HepG2 (cell line): Measurements from ENCODE around the gene SGPL1. TPM values are rescaled to one million over a fixed set of nuclear protein-coding genes. Genes with fewer than 3 reads are reported as not detected.

ENCODE experiments used
- ATAC-seq: fragments of 200-7000 bp; cut with Tn5 transposase; 3 replicates; pipeline ENCODE4 v1.9.1; 2020; ENCODE audit warnings: mild to moderate bottlenecking, moderate library complexity
- BruUV-seq: library from RNA; stranded (reverse); fragments of 400-500 nt; replicated peaks from 2 replicates; lab custom pipeline; 2021; lab: Mats Ljungman, UMichigan
- CTCF ChIA-PET: fragments of 300-600 bp; formaldehyde crosslinking; extraction: SDS; loops from one replicate; lab custom pipeline; 2021; ENCODE audit warnings: low total read pairs, inconsistent platforms, low intra/inter-chr PET ratio; lab: Yijun Ruan, JAX
- POLR2A ChIA-PET: fragments of 350-600 bp; sonication (Branson Sonifier 250); formaldehyde crosslinking; loops from one replicate; lab custom pipeline; 2020; ENCODE audit warnings: antibody characterized with exemption, inconsistent platforms; lab: Yijun Ruan, JAX
- DNase-seq: peaks from one replicate; pipeline ENCODE4 v3.0.0-alpha.2; 2015; ENCODE audit warnings: low spot score
- FAIRE-seq: peaks from 3 replicates; lab custom pipeline; 2011; peaks lifted over from hg19 to GRCh38; lab: Jason Lieb, UNC
- H2AFZ ChIP-seq: one replicate; pipeline ENCODE4 v1.6.1; 2011; ENCODE audit warnings: low read length, inconsistent platforms
- H3K27ac ChIP-seq: fragments of 300-600 bp; 3 replicates; pipeline ENCODE4 v1.8.0; 2011; ENCODE audit warnings: mixed run types, mild to moderate bottlenecking, mixed read lengths, low read length, inconsistent platforms; ENCODE audit not compliant: insufficient read depth; ENCODE audit errors: extremely low read length
- H3K27me3 ChIP-seq, 2 experiments: fragments of 200-600 bp in 1 of 2; 2 replicates in 1 of 2; 3 replicates in 1 of 2; pipeline versions ENCODE4 v1.6.0 to v1.8.0; 2011; ENCODE audit warnings: low read length in 2 of 2, mild to moderate bottlenecking in 2 of 2, moderate library complexity in 2 of 2, inconsistent platforms in 1 of 2; ENCODE audit not compliant: insufficient read depth in 2 of 2, control insufficient read depth in 1 of 2
- H3K36me3 ChIP-seq, 2 experiments: fragments of 200-600 bp in 1 of 2; replicated peaks in 1 of 2; 2 replicates in 1 of 2; 3 replicates in 1 of 2; pipeline versions ENCODE4 v1.5.1 to v1.8.0; 2011; ENCODE audit warnings: low read length in 2 of 2, inconsistent platforms in 1 of 2; ENCODE audit not compliant: insufficient read depth in 2 of 2, control insufficient read depth in 1 of 2
- H3K4me1 ChIP-seq: 2 replicates; pipeline ENCODE4 v1.5.1; 2012; ENCODE audit warnings: low read length, inconsistent platforms; ENCODE audit not compliant: insufficient read depth
- H3K4me2 ChIP-seq: 2 replicates; pipeline ENCODE4 v1.6.0; 2011; ENCODE audit warnings: low read depth, low read length, inconsistent platforms
- H3K4me3 ChIP-seq, 3 experiments: fragments of 200-600 bp in 1 of 3; sonication (generic), shearing (Covaris generic) in 1 of 3; replicated peaks in 1 of 3; 2 replicates each; pipeline ENCODE4 v1.5.1; 2011 to 2016; ENCODE audit warnings: low read length in 3 of 3, inconsistent platforms in 2 of 3, low read depth in 2 of 3, mild to moderate bottlenecking in 2 of 3, control low read depth in 1 of 3, mixed read lengths in 1 of 3; ENCODE audit not compliant: insufficient read depth in 1 of 3
- H3K79me2 ChIP-seq: one replicate; pipeline ENCODE4 v1.6.1; 2011; ENCODE audit warnings: low read length, inconsistent platforms; ENCODE audit not compliant: insufficient read depth
- H3K9ac ChIP-seq: 2 replicates; pipeline ENCODE4 v1.6.0; 2011; ENCODE audit warnings: mild to moderate bottlenecking, low read depth, low read length, inconsistent platforms; ENCODE audit not compliant: insufficient read depth
- H3K9me3 ChIP-seq: 2 replicates; pipeline ENCODE4 v1.5.1; 2012; ENCODE audit warnings: mild to moderate bottlenecking, low read length
- H4K20me1 ChIP-seq: 2 replicates; pipeline ENCODE4 v1.6.0; 2011; ENCODE audit warnings: inconsistent platforms, mild to moderate bottlenecking, low read length, moderate library complexity; ENCODE audit not compliant: insufficient read depth
- DNMT3B ChIP-seq: conservative IDR thresholded peaks from 2 replicates; pipeline ENCODE4 v1.6.1; 2016; ENCODE audit warnings: missing biosample characterization, control low read depth
- ELF4 ChIP-seq: sonication (generic); formaldehyde crosslinking; IDR thresholded peaks from 2 replicates; pipeline ENCODE4 v1.5.0; 2020; ENCODE audit warnings: missing genetic modification reagents, mild to moderate bottlenecking, moderate library complexity, borderline replicate concordance
- HMG20B ChIP-seq: conservative IDR thresholded peaks from 2 replicates; pipeline ENCODE4 v1.6.1; 2016; ENCODE audit warnings: missing genetic modification reagents, missing compliant biosample characterization
- MAFK ChIP-seq, 2 experiments: IDR thresholded peaks in 1 of 2; conservative IDR thresholded peaks in 1 of 2; 2 replicates each; pipeline ENCODE4 v1.6.1; 2011; ENCODE audit warnings: improper control_type of control experiment in 2 of 2, low read length in 2 of 2
- NCOA2 ChIP-seq: sonication (generic); formaldehyde crosslinking; IDR thresholded peaks from 2 replicates; pipeline ENCODE4 v1.8.0; 2022; ENCODE audit warnings: inconsistent platforms
- POLR2A ChIP-seq, 2 experiments: IDR thresholded peaks; 2 replicates each; pipeline ENCODE4 v1.6.1; 2011; ENCODE audit warnings: low read depth in 2 of 2, low read length in 2 of 2, mild to moderate bottlenecking in 1 of 2, moderate library complexity in 1 of 2; ENCODE audit not compliant: insufficient read depth in 1 of 2
- POLR2AphosphoS5 ChIP-seq: IDR thresholded peaks from 2 replicates; pipeline ENCODE4 v1.6.1; 2012; ENCODE audit warnings: low read depth, low read length
- THYN1 ChIP-seq: sonication (generic); formaldehyde crosslinking; IDR thresholded peaks from 2 replicates; pipeline ENCODE4 v1.8.1; 2023; ENCODE audit warnings: low read depth, mild to moderate bottlenecking, moderate library complexity, missing genetic modification reagents, borderline replicate concordance
- ZNF17 ChIP-seq: sonication (generic); formaldehyde crosslinking; IDR thresholded peaks from 2 replicates; pipeline ENCODE4 v1.5.0; 2020; ENCODE audit warnings: mild to moderate bottlenecking, missing genetic modification reagents
- ZNF737 ChIP-seq: sonication (generic); formaldehyde crosslinking; IDR thresholded peaks from 2 replicates; pipeline ENCODE4 v1.5.0; 2020; ENCODE audit warnings: missing genetic modification reagents, mild to moderate bottlenecking, borderline replicate concordance
- WGBS: methylation state at CpG from one replicate; pipeline ENCODE4 v1.1.6; 2017; ENCODE audit warnings: low lambda C conversion rate; 5-methylcytosine and 5-hydroxymethylcytosine counted together
- in situ Hi-C: cut with HindIII; loops from 2 replicates; pipeline ENCODE4 v1.10.0; 2017; ENCODE audit warnings: low pct_unique_long_range_greater_than_20kb; ENCODE audit not compliant: extremely low pct_ligation_motif_present
- intact Hi-C: fragments of 100-400 bp; cut with micrococcal nuclease; formaldehyde crosslinking; loops from one replicate; pipeline ENCODE4 v1.10.0; 2022; ENCODE audit not compliant: unreplicated experiment
- polyA plus RNA-seq, 8 experiments: library from polyadenylated mRNA; depleted of rRNA in 3 of 8; stranded (reverse) in 7 of 8; unstranded in 1 of 8; fragments of >200 nt; fragmentation: Illumina TruSeq in 4 of 8; extraction: Trizol in 4 of 8; gene quantifications; 2 replicates each; pipeline versions ENCODE4 v1.2.1 to v1.2.3, GENCODE V29; 2011 to 2016; ENCODE audit warnings: low read depth in 4 of 8, missing spikeins in 1 of 8, mixed read lengths in 1 of 8; ENCODE audit not compliant: insufficient read depth in 1 of 8
- total RNA-seq, 5 experiments: library from RNA; depleted of rRNA; stranded (reverse); fragments of >200 nt; fragmentation: Illumina TruSeq; extraction: Trizol; gene quantifications; 2 replicates each; pipeline ENCODE4 v1.2.3, GENCODE V29; 2016; ENCODE audit warnings: low read depth in 1 of 5
- TF ChIP-seq, protein P1 (sequence below): sonication (generic); formaldehyde crosslinking; IDR thresholded peaks from 2 replicates; pipeline ENCODE4 v1.8.1; 2023; ENCODE audit warnings: mild to moderate bottlenecking, inconsistent platforms, moderate library complexity, missing genetic modification reagents, borderline replicate concordance
- TF ChIP-seq, protein P2 (sequence below): sonication (generic); formaldehyde crosslinking; IDR thresholded peaks from 2 replicates; pipeline ENCODE4 v1.5.0; 2020; ENCODE audit warnings: mild to moderate bottlenecking, missing genetic modification reagents

SGPL1 gene
- total and polyA plus RNA-seq, 2 of the 13 experiments (the other 11 are each of a cell fraction or from before 2014, with no cell fraction given) = 17.6 to 25.0 TPM

- TF ChIP-seq, protein P1, sequence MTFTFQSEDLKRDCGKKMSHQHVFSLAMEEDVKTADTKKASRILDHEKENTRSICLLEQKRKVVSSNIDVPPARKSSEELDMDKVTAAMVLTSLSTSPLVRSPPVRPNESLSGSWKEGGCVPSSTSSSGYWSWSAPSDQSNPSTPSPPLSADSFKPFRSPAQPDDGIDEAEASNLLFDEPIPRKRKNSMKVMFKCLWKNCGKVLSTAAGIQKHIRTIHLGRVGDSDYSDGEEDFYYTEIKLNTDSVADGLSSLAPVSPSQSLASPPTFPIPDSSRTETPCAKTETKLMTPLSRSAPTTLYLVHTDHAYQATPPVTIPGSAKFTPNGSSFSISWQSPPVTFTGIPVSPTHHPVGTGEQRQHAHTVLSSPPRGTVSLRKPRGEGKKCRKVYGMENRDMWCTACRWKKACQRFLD (CRISPR knock-in tag) = no peak
- TF ChIP-seq ELF4 (CRISPR knock-in tag) = no peak
- TF ChIP-seq, all 625 proteins: peak for 0
Observed at GRCh38 chr10:70899096-70899495, 83.3 kb downstream of the SGPL1 start (continued).

DNA sequence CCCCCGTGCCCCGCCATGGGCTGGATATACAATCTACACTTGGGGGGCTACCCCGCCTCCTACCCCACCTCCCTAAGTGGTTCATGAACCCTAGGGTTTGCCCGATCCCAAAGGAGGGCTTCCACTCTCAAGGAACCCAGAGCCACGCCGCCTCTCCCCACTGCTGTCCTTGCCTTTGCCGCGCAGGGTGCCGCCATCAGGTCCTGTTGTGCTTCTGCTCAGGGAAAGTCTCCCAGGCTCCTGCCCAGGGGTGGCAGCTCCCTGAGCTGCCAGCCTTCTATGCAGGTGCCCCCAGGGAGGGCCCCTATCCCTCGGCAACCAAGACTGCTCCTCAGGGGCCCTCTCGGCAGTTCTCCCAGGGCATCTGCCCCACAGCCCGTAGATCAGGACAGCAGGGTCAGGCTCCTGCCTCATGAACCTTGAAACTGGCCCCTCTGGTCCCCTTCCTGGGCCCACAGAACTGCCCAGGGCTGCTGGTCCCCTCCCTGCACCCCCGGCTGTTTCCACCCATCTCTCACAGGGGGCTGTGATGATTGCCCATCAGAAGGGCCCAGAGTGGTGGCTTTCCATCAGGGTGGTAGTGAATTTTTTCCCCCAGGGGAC is 85.6 kb downstream of the SGPL1 start:
- DNase-seq (no peak), FAIRE-seq (no peak), ATAC-seq (no peak)
- Histone ChIP-seq H3K27me3 (peaks cover 4 to 41% of the 10 kb centered on the region in 2 experiments; a peak in 4 of 5 replicates), H3K36me3 (no peaks in the 10 kb centered on the region), H3K79me2 (no peaks in the 10 kb centered on the region), H2AFZ (no peak overlapping the region), H3K4me2 (no peak overlapping the region), H3K4me1 (no peaks in the 10 kb centered on the region), H3K4me3 (no peak overlapping the region), H4K20me1 (no peaks in the 10 kb centered on the region; the same call in 1 of the 2 replicates), H3K9ac (no peak overlapping the region), H3K9me3 (no peaks in the 10 kb centered on the region), H3K27ac (no peak overlapping the region)
- no peak for TF ChIP-seq DNMT3B (CRISPR knock-in tag)
- TF ChIP-seq, protein P2, sequence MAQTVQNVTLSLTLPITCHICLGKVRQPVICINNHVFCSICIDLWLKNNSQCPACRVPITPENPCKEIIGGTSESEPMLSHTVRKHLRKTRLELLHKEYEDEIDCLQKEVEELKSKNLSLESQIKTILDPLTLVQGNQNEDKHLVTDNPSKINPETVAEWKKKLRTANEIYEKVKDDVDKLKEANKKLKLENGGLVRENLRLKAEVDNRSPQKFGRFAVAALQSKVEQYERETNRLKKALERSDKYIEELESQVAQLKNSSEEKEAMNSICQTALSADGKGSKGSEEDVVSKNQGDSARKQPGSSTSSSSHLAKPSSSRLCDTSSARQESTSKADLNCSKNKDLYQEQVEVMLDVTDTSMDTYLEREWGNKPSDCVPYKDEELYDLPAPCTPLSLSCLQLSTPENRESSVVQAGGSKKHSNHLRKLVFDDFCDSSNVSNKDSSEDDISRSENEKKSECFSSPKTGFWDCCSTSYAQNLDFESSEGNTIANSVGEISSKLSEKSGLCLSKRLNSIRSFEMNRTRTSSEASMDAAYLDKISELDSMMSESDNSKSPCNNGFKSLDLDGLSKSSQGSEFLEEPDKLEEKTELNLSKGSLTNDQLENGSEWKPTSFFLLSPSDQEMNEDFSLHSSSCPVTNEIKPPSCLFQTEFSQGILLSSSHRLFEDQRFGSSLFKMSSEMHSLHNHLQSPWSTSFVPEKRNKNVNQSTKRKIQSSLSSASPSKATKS (CRISPR knock-in tag) = no peak
- no peak for TF ChIP-seq HMG20B (CRISPR knock-in tag)
- no peak for TF ChIP-seq POLR2AphosphoS5
- no peak for TF ChIP-seq ZNF17 (CRISPR knock-in tag)
- TF ChIP-seq NCOA2 (CRISPR knock-in tag) = no peak
- no peak for TF ChIP-seq POLR2A (IDR thresholded peaks at IDR 0.05; ENCODE audit: insufficient read depth in 1 of 2, low read depth in 2 of 2, low read length in 2 of 2)
- no peak for TF ChIP-seq ZNF737 (CRISPR knock-in tag)
- no peak for TF ChIP-seq THYN1 (CRISPR knock-in tag)
- no peak for TF ChIP-seq MAFK (conservative IDR thresholded peaks at IDR 0.05 in 1 of 2, IDR thresholded peaks at IDR 0.05 in 1 of 2; ENCODE audit: low read length in 2 of 2)
- CTCF ChIA-PET = no interaction called here
- in situ Hi-C loops = loop anchor here (5.0 kb wide), 1 partner anchor 306 kb away; no protein-coding TSS in a partner anchor
- intact Hi-C loops = no loop called here
- POLR2A ChIA-PET = no interaction called here
- 57% methylated on average over 11 of the region's 13 CpGs for WGBS
- no TSS peak for BruUV-seq
